ENCODE measurements around the gene MMP27. TPM values are rescaled to one million over a fixed set of nuclear protein-coding genes. Genes with fewer than 3 reads are reported as not detected.

The MMP27 gene
- total RNA-seq, 4 donors from 2014 or later, result 0.65 TPM; not detected in 3

GRCh38 chr11:102695201-102695600, 10.4 kb downstream of the MMP27 start:
- no peak for DNase-seq (ENCODE audit: low spot score in 2 of 2)
- H3K4me3 ChIP-seq, result no peak overlapping the region
- H3K9me3 ChIP-seq, result no peaks in the 10 kb centered on the region
- H3K27ac ChIP-seq, result no peak overlapping the region
- peaks cover 3% of the 10 kb centered on the region for H3K36me3 ChIP-seq
- peaks cover 4% of the 10 kb centered on the region for H3K4me1 ChIP-seq
- 35% methylated on average over 3 of the region's 3 CpGs for WGBS
- no peaks in the 10 kb centered on the region for H3K27me3 ChIP-seq
- no peak for TF ChIP-seq CTCF (IDR thresholded peaks at IDR 0.05)
- TF ChIP-seq POLR2A (IDR thresholded peaks at IDR 0.05), result no peak
- TF ChIP-seq POLR2AphosphoS5 (IDR thresholded peaks at IDR 0.05), result no peak
- TF ChIP-seq EP300 (IDR thresholded peaks at IDR 0.05), result no peak

- DNase-seq (ENCODE audit: low spot score in 2 of 2), result no peak
- Histone ChIP-seq H3K27me3 (no peaks in the 10 kb centered on the region), H3K4me3 (no peak overlapping the region), H3K36me3 (no peaks in the 10 kb centered on the region), H3K9me3 (no peaks in the 10 kb centered on the region), H3K27ac (peak overlapping the region; percentile 31), H3K4me1 (peaks cover 6% of the 10 kb centered on the region)
- 56% methylated on average over 2 of the region's 2 CpGs for WGBS
- no peak for TF ChIP-seq POLR2AphosphoS5 (IDR thresholded peaks at IDR 0.05)
- no peak for TF ChIP-seq CTCF (IDR thresholded peaks at IDR 0.05)
- TF ChIP-seq POLR2A (IDR thresholded peaks at IDR 0.05), result no peak
- no peak for TF ChIP-seq EP300 (IDR thresholded peaks at IDR 0.05)
These were observed 19.8 kb downstream of the MMP27 start for GRCh38 chr11:102685754-102686153.

GRCh38 chr11:102685338-102685737, 20.2 kb downstream of the MMP27 start:
- TF ChIP-seq CTCF (IDR thresholded peaks at IDR 0.05), result no peak
- no peak for TF ChIP-seq EP300 (IDR thresholded peaks at IDR 0.05)
- TF ChIP-seq POLR2A (IDR thresholded peaks at IDR 0.05), result no peak
- TF ChIP-seq POLR2AphosphoS5 (IDR thresholded peaks at IDR 0.05), result no peak
- peaks cover 6% of the 10 kb centered on the region for H3K4me1 ChIP-seq
- peak overlapping the region; percentile 31 for H3K27ac ChIP-seq
- H3K9me3 ChIP-seq, result no peaks in the 10 kb centered on the region
- H3K4me3 ChIP-seq, result no peak overlapping the region
- no peaks in the 10 kb centered on the region for H3K27me3 ChIP-seq
- WGBS, result 25% methylated on average over 3 of the region's 3 CpGs
- no peak for DNase-seq (ENCODE audit: low spot score in 2 of 2)
- no peaks in the 10 kb centered on the region for H3K36me3 ChIP-seq

GRCh38 chr11:102683277-102683676, 22.3 kb downstream of the MMP27 start:
- peaks cover 6% of the 10 kb centered on the region for H3K4me1 ChIP-seq
- 62% methylated on average over 4 of the region's 4 CpGs for WGBS
- H3K27me3 ChIP-seq, result no peaks in the 10 kb centered on the region
- H3K9me3 ChIP-seq, result no peaks in the 10 kb centered on the region
- no peak overlapping the region for H3K4me3 ChIP-seq
- DNase-seq (ENCODE audit: low spot score in 2 of 2), result no peak
- H3K36me3 ChIP-seq, result no peaks in the 10 kb centered on the region
- TF ChIP-seq EP300 (IDR thresholded peaks at IDR 0.05), result no peak
- no peak overlapping the region for H3K27ac ChIP-seq

GRCh38 chr11:102680945-102681344, 24.6 kb downstream of the MMP27 start:
- TF ChIP-seq POLR2AphosphoS5 (IDR thresholded peaks at IDR 0.05), result no peak
- no peak for TF ChIP-seq CTCF (IDR thresholded peaks at IDR 0.05)
- TF ChIP-seq EP300 (IDR thresholded peaks at IDR 0.05), result no peak
- no peak for TF ChIP-seq POLR2A (IDR thresholded peaks at IDR 0.05)
- WGBS, result 39% methylated on average over 1 of the region's 1 CpG

GRCh38 chr11:102678022-102678421, 27.5 kb downstream of the MMP27 start:
- H3K27ac ChIP-seq, result no peak overlapping the region
- H3K4me3 ChIP-seq, result no peak overlapping the region
- H3K4me1 ChIP-seq, result no peaks in the 10 kb centered on the region
- no peaks in the 10 kb centered on the region for H3K36me3 ChIP-seq
- H3K9me3 ChIP-seq, result no peaks in the 10 kb centered on the region
- 56% methylated on average over 2 of the region's 2 CpGs for WGBS
- no peaks in the 10 kb centered on the region for H3K27me3 ChIP-seq
- TF ChIP-seq EP300 (IDR thresholded peaks at IDR 0.05), result no peak
- no peak for TF ChIP-seq POLR2A (IDR thresholded peaks at IDR 0.05)
- TF ChIP-seq POLR2AphosphoS5 (IDR thresholded peaks at IDR 0.05), result no peak
- no peak for TF ChIP-seq CTCF (IDR thresholded peaks at IDR 0.05)
- DNase-seq (ENCODE audit: low spot score in 2 of 2), result no peak

More at GRCh38 chr11:102680945-102681344, 24.6 kb downstream of the MMP27 start:
- Histone ChIP-seq H3K4me3 (no peak overlapping the region), H3K36me3 (no peaks in the 10 kb centered on the region), H3K9me3 (no peaks in the 10 kb centered on the region), H3K4me1 (peaks cover 6% of the 10 kb centered on the region), H3K27me3 (no peaks in the 10 kb centered on the region), H3K27ac (no peak overlapping the region)
- no peak for DNase-seq (ENCODE audit: low spot score in 2 of 2)
